ENCODE measurements around the gene DNAJC1. TPM values are rescaled to one million over a fixed set of nuclear protein-coding genes. Genes with fewer than 3 reads are reported as not detected.
"Not testable (repeated sequence)": the region's sequence is repeated elsewhere in the genome, so short reads cannot be mapped to it uniquely, and the experiment has no call there.

The DNAJC1 gene
- total and polyA plus RNA-seq, 2 experiments from 2014 or later, result 32.6 to 57.1 TPM

- H3K4me1 ChIP-seq (ENCODE audit: low read depth), result no peaks in the 10 kb centered on the region
- DNase-seq (ENCODE audit: low read depth in 1 of 2, low spot score in 1 of 2), result no peak
- no peaks in the 10 kb centered on the region for H3K9me3 ChIP-seq (ENCODE audit: low read depth)
- H3K4me3 ChIP-seq, result no peak overlapping the region
- H3K27me3 ChIP-seq, result no peaks in the 10 kb centered on the region
- H3K36me3 ChIP-seq, result no peaks in the 10 kb centered on the region
- TF ChIP-seq, protein P1, sequence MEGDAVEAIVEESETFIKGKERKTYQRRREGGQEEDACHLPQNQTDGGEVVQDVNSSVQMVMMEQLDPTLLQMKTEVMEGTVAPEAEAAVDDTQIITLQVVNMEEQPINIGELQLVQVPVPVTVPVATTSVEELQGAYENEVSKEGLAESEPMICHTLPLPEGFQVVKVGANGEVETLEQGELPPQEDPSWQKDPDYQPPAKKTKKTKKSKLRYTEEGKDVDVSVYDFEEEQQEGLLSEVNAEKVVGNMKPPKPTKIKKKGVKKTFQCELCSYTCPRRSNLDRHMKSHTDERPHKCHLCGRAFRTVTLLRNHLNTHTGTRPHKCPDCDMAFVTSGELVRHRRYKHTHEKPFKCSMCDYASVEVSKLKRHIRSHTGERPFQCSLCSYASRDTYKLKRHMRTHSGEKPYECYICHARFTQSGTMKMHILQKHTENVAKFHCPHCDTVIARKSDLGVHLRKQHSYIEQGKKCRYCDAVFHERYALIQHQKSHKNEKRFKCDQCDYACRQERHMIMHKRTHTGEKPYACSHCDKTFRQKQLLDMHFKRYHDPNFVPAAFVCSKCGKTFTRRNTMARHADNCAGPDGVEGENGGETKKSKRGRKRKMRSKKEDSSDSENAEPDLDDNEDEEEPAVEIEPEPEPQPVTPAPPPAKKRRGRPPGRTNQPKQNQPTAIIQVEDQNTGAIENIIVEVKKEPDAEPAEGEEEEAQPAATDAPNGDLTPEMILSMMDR (IDR thresholded peaks at IDR 0.05; ENCODE audit: low read depth, low read length), result no peak
- no peak overlapping the region for H3K27ac ChIP-seq
These were observed 24.1 kb upstream of the DNAJC1 start for GRCh38 chr10:22027364-22028238.

GRCh38 chr10:22026287-22026686, 22.8 kb upstream of the DNAJC1 start:
- DNase-seq (ENCODE audit: low read depth in 1 of 2, low spot score in 1 of 2), result no peak
- Histone ChIP-seq H3K4me1 (ENCODE audit: low read depth) (peaks cover 5% of the 10 kb centered on the region), H3K27ac (no peak overlapping the region), H3K4me3 (no peak overlapping the region), H3K9me3 (ENCODE audit: low read depth) (no peaks in the 10 kb centered on the region), H3K36me3 (no peaks in the 10 kb centered on the region), H3K27me3 (no peaks in the 10 kb centered on the region)
- TF ChIP-seq, protein P1 (IDR thresholded peaks at IDR 0.05; ENCODE audit: low read depth, low read length), result no peak

DNA sequence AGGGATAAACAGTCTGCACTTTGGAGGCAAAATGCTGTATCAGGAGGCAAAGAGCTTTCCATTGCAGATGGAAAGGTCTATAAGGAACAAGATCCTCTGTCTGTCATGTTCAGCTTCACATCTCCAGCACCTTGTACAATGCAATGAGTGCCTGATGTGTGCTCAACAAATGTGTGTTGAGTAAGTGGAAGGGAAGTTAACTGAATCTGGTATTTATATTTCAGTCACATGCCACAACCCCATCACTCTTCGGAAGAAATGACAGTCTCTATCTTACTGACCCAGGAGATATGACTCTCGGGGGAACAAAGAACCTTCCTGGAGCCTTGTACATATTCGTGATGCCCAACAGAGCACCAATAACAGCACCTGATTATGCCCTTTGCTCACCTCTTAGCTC, 20.0 kb upstream of the DNAJC1 start:
- Histone ChIP-seq H3K36me3 (no peaks in the 10 kb centered on the region), H3K27ac (no peak overlapping the region), H3K9me3 (ENCODE audit: low read depth) (no peaks in the 10 kb centered on the region), H3K4me3 (no peak overlapping the region), H3K4me1 (ENCODE audit: low read depth) (peaks cover 5% of the 10 kb centered on the region), H3K27me3 (no peaks in the 10 kb centered on the region)
- TF ChIP-seq, protein P1 (IDR thresholded peaks at IDR 0.05; ENCODE audit: low read depth, low read length), result no peak
- no peak for DNase-seq (ENCODE audit: low read depth in 1 of 2, low spot score in 1 of 2)

- no peak overlapping the region for H3K4me3 ChIP-seq
- DNase-seq (ENCODE audit: low read depth in 1 of 2, low spot score in 1 of 2), result peak; percentile 86 to 93
- H3K9me3 ChIP-seq (ENCODE audit: low read depth), result no peaks in the 10 kb centered on the region
- no peaks in the 10 kb centered on the region for H3K27me3 ChIP-seq
- TF ChIP-seq, protein P1 (IDR thresholded peaks at IDR 0.05; ENCODE audit: low read depth, low read length), result no peak
- H3K36me3 ChIP-seq, result no peaks in the 10 kb centered on the region
- H3K27ac ChIP-seq, result peak overlapping the region; percentile 52
- peaks cover 5% of the 10 kb centered on the region for H3K4me1 ChIP-seq (ENCODE audit: low read depth)
These were observed 18.9 kb upstream of the DNAJC1 start for GRCh38 chr10:22022257-22023032.

- DNase-seq (ENCODE audit: low read depth in 1 of 2, low spot score in 1 of 2); H3K4me3 ChIP-seq; H3K36me3 ChIP-seq; H3K4me1 ChIP-seq (ENCODE audit: low read depth); H3K27ac ChIP-seq; H3K27me3 ChIP-seq; H3K9me3 ChIP-seq (ENCODE audit: low read depth): not testable (repeated sequence)
These were observed 17.6 kb upstream of the DNAJC1 start for GRCh38 chr10:22021144-22021543.
